Right atrium auricular region (tissue), 2 donors: ENCODE data around the gene IFNAR1. TPM values are rescaled to one million over a fixed set of nuclear protein-coding genes. Genes with fewer than 3 reads are reported as not detected.
"Not testable (repeated sequence)": the region's sequence is repeated elsewhere in the genome, so short reads cannot be mapped to it uniquely, and the experiment has no call there.

Experiments
- DNase-seq: peaks from one replicate; pipeline ENCODE4 v3.0.0-alpha.2; 2019; ENCODE audit warnings: low spot score
- H3K27ac ChIP-seq, 2 donors: fragments of 200-600 bp; sonication (generic); 1 replicate in 1 of 2; 2 replicates in 1 of 2; pipeline ENCODE4 v1.5.1; 2016 to 2019
- H3K27me3 ChIP-seq, 2 donors: fragments of 200-600 bp; sonication (generic); one replicate each; pipeline versions ENCODE4 v1.5.1 to v1.6.0; 2017 to 2019
- H3K36me3 ChIP-seq: fragments of 200-600 bp; sonication (generic); one replicate; pipeline ENCODE4 v1.5.1; 2016
- H3K4me1 ChIP-seq, 2 donors: fragments of 200-600 bp; sonication (generic); one replicate each; pipeline versions ENCODE4 v1.5.1 to v1.6.0; 2017 to 2019
- H3K4me3 ChIP-seq, 2 donors: fragments of 200-600 bp; sonication (generic); 1 replicate in 1 of 2; 2 replicates in 1 of 2; pipeline ENCODE4 v1.5.1; 2017 to 2019; ENCODE audit warnings: mild to moderate bottlenecking in 1 of 2, moderate library complexity in 1 of 2
- H3K9me3 ChIP-seq, 2 donors: fragments of 200-600 bp; sonication (generic); one replicate each; pipeline ENCODE4 v1.5.1; 2019
- CTCF ChIP-seq, 2 donors: fragments of 200-600 bp; sonication (generic); IDR thresholded peaks; one replicate each; pipeline ENCODE4 v1.5.1; 2019; ENCODE audit warnings: antibody characterized with exemption in 2 of 2
- total RNA-seq, 2 donors: library from RNA; depleted of rRNA; stranded (reverse); fragments of >200 nt; gene quantifications; one replicate each; pipeline ENCODE4 v1.1.0, GENCODE V29; 2016

Gene IFNAR1
- total RNA-seq, 2 donors from 2014 or later: 20.0 to 24.6 TPM

DNA sequence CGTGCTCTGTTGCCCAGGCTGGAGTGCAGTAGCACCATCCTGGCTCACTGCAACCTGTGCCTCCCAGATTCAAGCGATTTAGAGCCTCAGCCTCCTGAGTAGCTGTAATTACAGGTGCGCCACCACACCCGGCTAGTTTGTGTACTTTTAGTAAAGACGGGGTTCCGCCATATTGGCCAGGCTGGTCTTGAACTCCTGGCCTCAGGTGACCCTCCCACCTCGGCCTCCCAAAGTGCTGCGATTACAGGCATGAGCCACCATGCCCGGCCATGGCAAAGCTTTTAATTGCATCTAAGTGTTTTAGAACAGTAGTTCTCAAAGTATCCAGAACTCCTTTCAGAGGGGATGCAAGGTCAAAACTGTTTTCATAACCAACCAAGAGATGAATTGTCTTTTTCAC is 53.3 kb downstream of the IFNAR1 start:
- no peaks in the 10 kb centered on the region for H3K36me3 ChIP-seq
- H3K4me1 ChIP-seq: peaks cover 0 to 28% of the 10 kb centered on the region in 2 donors
- DNase-seq: no peak
- no peaks in the 10 kb centered on the region for H3K9me3 ChIP-seq
- H3K27ac ChIP-seq: no peak overlapping the region
- TF ChIP-seq CTCF (IDR thresholded peaks at IDR 0.05): no peak
- H3K27me3 ChIP-seq: no peaks in the 10 kb centered on the region
- no peak overlapping the region for H3K4me3 ChIP-seq

GRCh38 chr21:33379934-33380333 is 55.2 kb downstream of the IFNAR1 start:
- not testable (repeated sequence) for DNase-seq
- peaks cover 0 to 36% of the 10 kb centered on the region in 2 donors for H3K4me1 ChIP-seq

GRCh38 chr21:33380483-33380998 is 55.8 kb downstream of the IFNAR1 start:
- H3K4me1 ChIP-seq: peaks cover 0 to 36% of the 10 kb centered on the region in 2 donors
- peak; percentile 97 for DNase-seq
- no peaks in the 10 kb centered on the region for H3K36me3 ChIP-seq
- H3K27ac ChIP-seq: peak overlapping the region; percentile 79 to 89
- H3K27me3 ChIP-seq: no peaks in the 10 kb centered on the region
- H3K9me3 ChIP-seq: no peaks in the 10 kb centered on the region
- peak overlapping the region in 1 of 2 donors; percentile 21 for H3K4me3 ChIP-seq
- no peak for TF ChIP-seq CTCF (IDR thresholded peaks at IDR 0.05)

More at GRCh38 chr21:33379934-33380333, 55.2 kb downstream of the IFNAR1 start:
- H3K9me3 ChIP-seq, H3K36me3 ChIP-seq, H3K4me3 ChIP-seq, H3K27me3 ChIP-seq: not testable (repeated sequence)
- peak overlapping the region; percentile 79 to 89 for H3K27ac ChIP-seq

- peaks cover 0 to 36% of the 10 kb centered on the region in 2 donors for H3K4me1 ChIP-seq
- not testable (repeated sequence) for H3K27me3 ChIP-seq, H3K9me3 ChIP-seq, H3K36me3 ChIP-seq, DNase-seq, H3K27ac ChIP-seq, H3K4me3 ChIP-seq
These were observed 56.6 kb downstream of the IFNAR1 start for GRCh38 chr21:33381381-33381780.

GRCh38 chr21:33383056-33383888 is 58.5 kb downstream of the IFNAR1 start:
- no peaks in the 10 kb centered on the region for H3K36me3 ChIP-seq
- H3K27me3 ChIP-seq: no peaks in the 10 kb centered on the region
- TF ChIP-seq CTCF (IDR thresholded peaks at IDR 0.05): no peak
- H3K27ac ChIP-seq: peak overlapping the region; percentile 59 to 60
- peak; percentile 80 for DNase-seq
- peaks cover 0 to 36% of the 10 kb centered on the region in 2 donors for H3K4me1 ChIP-seq
- no peaks in the 10 kb centered on the region for H3K9me3 ChIP-seq
- H3K4me3 ChIP-seq: peak overlapping the region; percentile 4 to 18

GRCh38 chr21:33384841-33385331 is 60.1 kb downstream of the IFNAR1 start:
- H3K9me3 ChIP-seq: no peaks in the 10 kb centered on the region
- H3K4me1 ChIP-seq: peaks cover 0 to 31% of the 10 kb centered on the region in 2 donors
- no peaks in the 10 kb centered on the region for H3K36me3 ChIP-seq
- no peaks in the 10 kb centered on the region for H3K27me3 ChIP-seq
- H3K4me3 ChIP-seq: no peak overlapping the region
- no peak for DNase-seq
- H3K27ac ChIP-seq: no peak overlapping the region
- no peak for TF ChIP-seq CTCF (IDR thresholded peaks at IDR 0.05)
